Fibroblast of the aortic adventitia (primary cell): ENCODE measurements around the gene UNC5C. TPM values are rescaled to one million over a fixed set of nuclear protein-coding genes. Genes with fewer than 3 reads are reported as not detected.

Source experiments
- DNase-seq: peaks from one replicate; pipeline ENCODE4 v3.0.0-alpha.2; 2010; ENCODE audit warnings: low read depth
- H3K4me3 ChIP-seq: 2 replicates; pipeline ENCODE4 v1.5.1; 2011; ENCODE audit warnings: low read depth, mild to moderate bottlenecking, control low read depth, low read length, moderate library complexity
- CTCF ChIP-seq: IDR thresholded peaks from 2 replicates; pipeline ENCODE4 v1.5.1; 2011; ENCODE audit warnings: mild to moderate bottlenecking, low read length, control low read depth, inconsistent platforms; ENCODE audit not compliant: insufficient read depth
- total RNA-seq: library from RNA; depleted of rRNA; stranded (reverse); fragments of >200 nt; gene quantifications from 2 replicates; pipeline ENCODE4 v1.2.3, GENCODE V29; 2012; ENCODE audit warnings: low replicate concordance

UNC5C gene
- total RNA-seq, 1 donor = 2.2 TPM

- no peak for DNase-seq
- no peak for TF ChIP-seq CTCF
- H3K4me3 ChIP-seq = no peak overlapping the region
Measured at GRCh38 chr4:95516528-95517017, 32.2 kb downstream of the UNC5C start.

GRCh38 chr4:95515589-95515988 is 33.2 kb downstream of the UNC5C start:
- H3K4me3 ChIP-seq = no peak overlapping the region
- no peak for DNase-seq
- no peak for TF ChIP-seq CTCF

GRCh38 chr4:95513022-95513421 is 35.8 kb downstream of the UNC5C start:
- H3K4me3 ChIP-seq = no peak overlapping the region
- TF ChIP-seq CTCF = no peak
- no peak for DNase-seq

GRCh38 chr4:95511477-95511876 is 37.3 kb downstream of the UNC5C start:
- no peak overlapping the region for H3K4me3 ChIP-seq
- no peak for TF ChIP-seq CTCF
- no peak for DNase-seq

- no peak for TF ChIP-seq CTCF
- H3K4me3 ChIP-seq = no peak overlapping the region
- DNase-seq = no peak
Measured at GRCh38 chr4:95510877-95511276, 37.9 kb downstream of the UNC5C start.

GRCh38 chr4:95510145-95510544 is 38.6 kb downstream of the UNC5C start:
- H3K4me3 ChIP-seq = no peak overlapping the region
- DNase-seq = peak; percentile 45
- TF ChIP-seq CTCF = peak; percentile 71

- no peak for TF ChIP-seq CTCF
- DNase-seq = peak; percentile 35
- H3K4me3 ChIP-seq = no peak overlapping the region
Measured at GRCh38 chr4:95508421-95508820, 40.4 kb downstream of the UNC5C start.
